Activated CD4-positive, alpha-beta T cell treated with anti-CD3 and anti-CD28 coated beads, Interleukin-2, amount 50 U/mL, for 4 hours (primary cell): ENCODE data around the gene APOBEC3H.

Experiments used
- DNase-seq, 2 experiments: peaks; one replicate each; pipeline ENCODE4 v3.0.0-alpha.2; 2020

APOBEC3H gene

GRCh38 chr22:39138357-39138997 is 41.4 kb downstream of the APOBEC3H start:
- DNase-seq, result no peak

- no peak for DNase-seq
Observed at GRCh38 chr22:39139933-39140332, 42.9 kb downstream of the APOBEC3H start.

DNA sequence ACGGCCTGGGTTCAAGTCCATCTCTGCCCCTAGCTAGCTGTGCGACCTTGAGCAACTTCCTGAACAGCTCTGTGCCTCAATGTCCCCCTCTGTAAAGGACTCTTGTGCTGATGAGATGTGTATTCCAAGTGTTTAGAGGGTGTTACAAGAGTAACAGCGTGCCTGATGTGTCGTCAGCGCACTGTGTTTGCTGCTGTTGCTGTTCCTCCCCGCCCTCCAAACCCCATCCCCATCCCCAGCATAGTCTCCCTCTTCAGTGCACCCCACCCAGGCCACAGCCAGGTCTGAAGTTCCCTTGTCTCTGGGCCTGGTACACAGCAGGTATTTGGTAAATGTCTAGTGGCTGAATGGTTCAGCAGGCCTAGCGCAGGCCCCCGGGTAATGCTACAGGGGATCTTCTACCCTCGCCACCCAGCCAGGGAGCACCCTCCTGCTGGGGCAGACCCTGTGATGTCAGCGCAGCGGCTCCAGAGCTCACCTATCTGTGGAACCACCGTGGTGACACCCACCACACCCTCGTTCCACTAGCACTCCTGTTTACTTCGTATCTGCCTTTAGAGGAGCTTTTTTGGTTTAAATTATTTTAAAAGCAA is 45.1 kb downstream of the APOBEC3H start:
- no peak for DNase-seq

DNA sequence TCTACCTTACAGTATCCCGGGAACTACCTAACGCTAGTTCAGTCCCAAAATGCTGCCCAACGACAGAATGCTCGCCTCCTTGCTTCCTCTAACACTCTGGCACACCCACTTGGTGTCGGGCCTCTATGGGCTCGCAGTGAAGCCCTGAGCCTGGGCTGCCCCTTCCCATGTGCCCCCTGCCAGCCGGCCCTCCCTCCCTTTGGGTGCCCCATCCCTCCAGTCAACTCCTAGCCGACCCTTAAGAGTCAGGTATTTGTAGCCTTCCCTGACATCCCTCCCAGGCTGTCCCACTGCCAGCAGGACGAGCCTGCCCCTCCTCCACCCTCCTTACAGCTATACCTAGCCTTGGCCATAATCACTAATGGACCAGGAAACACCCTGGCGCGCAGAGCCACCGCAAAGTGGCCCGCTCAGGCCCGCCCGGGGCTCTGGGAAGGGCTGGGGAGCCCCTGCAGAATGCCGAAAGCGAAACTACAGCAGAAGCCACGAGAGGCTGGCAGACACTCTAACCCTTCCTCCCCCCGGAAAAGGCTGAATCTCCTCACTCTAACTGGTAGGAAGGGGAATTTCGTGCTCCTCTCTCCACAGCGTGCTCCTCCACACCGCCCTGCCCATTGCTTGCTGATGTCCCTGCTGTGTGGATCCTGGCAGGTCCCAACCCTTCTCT is 47.2 kb downstream of the APOBEC3H start:
- peak; percentile 57 to 58 for DNase-seq

DNA sequence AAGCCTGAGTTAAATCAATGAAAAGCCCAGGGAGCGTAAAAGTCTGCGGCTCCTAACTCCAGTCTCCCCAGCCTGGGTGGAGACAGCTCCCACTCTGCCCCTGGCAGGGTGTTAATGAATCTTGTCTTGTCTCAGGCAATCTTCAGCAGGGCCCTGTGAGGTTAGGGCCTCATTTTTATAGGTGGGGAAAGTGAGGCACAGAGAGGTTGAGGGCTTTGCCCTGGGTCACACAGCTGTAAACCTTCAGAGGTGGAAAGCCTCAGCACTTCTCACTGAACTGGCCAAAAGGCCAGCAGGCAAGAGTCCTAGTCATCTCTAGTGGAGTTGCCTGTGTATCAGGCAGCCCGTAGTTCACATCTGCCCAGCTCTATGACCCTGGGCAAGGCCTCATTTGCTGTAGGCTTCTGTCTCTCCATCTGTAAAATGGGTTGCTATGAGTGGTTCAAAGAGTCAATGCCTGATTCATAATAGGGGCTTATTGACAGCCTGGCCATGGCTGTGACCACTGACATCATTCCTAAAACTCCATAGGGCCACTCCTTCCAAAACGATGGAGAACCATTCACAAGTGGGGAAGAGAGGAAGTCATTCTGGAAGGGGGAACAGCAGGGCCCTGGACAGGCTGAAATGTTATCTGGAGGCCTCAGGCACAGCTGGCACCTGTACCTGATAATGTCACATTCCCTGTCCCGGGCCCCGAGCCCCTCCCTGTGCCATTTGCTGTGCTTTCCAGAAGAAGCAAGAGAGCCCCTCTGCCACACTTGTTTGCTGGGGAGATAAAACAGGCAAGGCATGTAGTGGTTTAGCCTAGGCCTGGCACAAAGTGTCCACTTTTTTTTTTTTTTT is 49.4 kb downstream of the APOBEC3H start:
- DNase-seq, result no peak

DNA sequence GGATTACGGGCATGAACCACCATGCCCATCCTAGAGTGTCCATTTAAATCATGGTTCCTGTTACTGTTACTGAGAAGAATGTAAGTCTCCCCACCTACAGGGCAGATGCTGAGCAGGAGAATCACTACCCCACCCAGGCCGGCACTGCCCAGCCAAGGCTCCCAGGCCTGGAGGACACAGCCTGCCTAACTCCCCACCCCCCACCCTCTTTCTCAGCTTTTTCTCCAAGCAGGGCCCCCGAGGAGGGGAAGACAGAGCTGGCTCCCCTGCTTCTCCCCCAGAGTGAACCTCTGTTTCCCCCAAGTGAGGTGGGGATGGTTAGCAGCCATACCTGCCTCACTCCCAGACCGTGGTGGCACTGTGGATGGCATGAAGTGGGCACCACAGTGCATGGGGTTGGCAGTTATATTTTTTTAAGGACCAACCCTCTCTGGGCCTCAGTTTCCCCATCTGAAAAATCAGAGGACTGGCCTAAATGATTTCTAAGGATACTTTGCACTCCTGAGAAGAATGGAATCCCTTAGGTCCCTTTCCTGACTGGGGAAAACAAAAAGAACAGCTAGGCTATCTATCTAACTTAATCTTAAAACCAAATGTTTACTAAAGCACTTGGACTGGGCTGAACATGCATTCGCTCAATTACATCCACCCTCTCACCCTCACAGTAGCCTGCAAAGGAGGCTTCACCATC is 50.4 kb downstream of the APOBEC3H start:
- DNase-seq, result no peak

DNA sequence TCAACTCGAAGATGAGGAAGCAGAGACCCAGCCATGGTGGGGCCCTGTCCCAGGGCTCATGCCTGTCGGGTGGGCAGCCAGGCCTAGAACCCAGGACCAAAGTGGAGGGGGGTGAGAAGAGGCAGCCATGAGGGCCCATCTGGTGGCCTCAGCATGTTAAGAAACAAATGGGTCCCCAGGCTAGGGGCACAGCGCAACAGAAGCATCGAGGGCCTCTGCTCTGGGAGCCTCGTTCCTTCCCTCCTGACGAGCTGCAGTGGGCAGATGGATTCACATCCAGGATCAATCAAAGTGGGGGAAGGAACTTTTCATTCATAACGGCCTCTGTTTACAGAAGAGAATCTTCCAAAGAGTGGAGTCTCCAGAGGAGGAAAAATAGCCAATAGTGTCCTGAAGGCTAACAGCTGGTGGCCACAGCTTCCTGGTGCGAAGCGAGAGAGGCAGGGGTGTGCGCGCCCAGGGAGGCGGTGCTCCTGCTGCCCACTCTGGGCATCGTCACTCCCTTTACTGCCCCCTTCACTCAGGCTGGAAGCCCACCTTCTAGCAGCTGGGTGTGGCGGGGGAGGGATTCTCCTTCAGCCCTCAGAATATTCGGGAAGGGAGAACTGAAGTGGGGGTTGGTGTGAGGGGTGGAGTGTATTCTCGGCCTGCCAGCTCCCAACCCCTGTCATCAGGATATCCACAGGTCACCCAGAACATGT is 51.1 kb downstream of the APOBEC3H start:
- DNase-seq, result no peak

GRCh38 chr22:39148727-39149535 is 51.9 kb downstream of the APOBEC3H start:
- peak; percentile 67 for DNase-seq

- DNase-seq, result no peak
Observed at GRCh38 chr22:39149915-39150847, 53.1 kb downstream of the APOBEC3H start.

DNA sequence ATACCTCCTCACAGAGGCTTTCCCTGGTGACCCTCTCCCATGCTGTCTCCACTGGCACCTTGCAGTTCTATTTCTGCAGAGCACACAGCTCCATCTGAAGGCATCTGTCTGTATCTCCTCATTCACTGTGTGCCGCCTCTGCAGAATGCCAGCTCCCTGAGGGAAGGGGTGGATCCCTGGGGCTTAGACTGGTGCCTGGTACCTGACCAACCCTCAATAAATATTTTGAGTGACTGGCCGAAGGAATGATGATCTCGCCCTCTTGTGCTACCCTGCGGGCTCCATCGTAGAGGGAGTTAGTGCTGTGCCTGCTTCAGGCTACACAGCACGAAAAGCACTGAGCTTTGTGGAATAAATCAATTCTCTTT is 53.8 kb downstream of the APOBEC3H start:
- no peak for DNase-seq

DNA sequence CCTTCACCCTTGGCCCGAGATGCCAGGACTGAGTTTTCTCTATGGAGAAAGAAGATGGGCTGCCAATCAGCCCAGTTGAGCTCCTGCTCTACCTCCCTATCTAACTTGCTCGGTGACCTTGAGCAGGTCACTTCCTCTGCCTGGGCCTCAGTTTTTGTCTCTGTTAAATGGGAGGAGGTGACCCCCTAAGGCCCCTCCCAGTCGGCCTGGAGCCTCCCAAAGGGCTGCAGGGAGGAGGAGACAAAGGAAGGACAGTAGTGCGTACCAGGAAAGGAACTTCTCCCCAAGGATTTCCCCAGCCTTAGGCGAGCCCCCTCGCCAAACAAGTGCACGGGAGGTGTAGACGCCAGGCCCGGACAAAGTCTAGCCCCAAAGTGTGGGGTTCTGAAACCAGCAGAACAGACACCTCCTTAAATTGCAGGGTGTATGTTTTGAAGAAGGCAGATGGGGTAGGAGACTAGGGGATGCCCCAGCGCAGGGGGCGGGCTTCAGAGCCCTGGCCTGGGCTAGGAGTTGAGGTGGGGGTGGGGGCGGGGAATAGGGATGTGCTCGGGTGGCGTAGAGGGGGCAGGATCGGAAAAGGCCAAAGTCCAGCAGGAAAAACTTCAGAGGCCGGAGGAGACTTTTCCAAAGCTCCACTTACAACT is 54.4 kb downstream of the APOBEC3H start:
- no peak for DNase-seq

- DNase-seq, result no peak
Observed at GRCh38 chr22:39152024-39152510, 55.0 kb downstream of the APOBEC3H start.

DNA sequence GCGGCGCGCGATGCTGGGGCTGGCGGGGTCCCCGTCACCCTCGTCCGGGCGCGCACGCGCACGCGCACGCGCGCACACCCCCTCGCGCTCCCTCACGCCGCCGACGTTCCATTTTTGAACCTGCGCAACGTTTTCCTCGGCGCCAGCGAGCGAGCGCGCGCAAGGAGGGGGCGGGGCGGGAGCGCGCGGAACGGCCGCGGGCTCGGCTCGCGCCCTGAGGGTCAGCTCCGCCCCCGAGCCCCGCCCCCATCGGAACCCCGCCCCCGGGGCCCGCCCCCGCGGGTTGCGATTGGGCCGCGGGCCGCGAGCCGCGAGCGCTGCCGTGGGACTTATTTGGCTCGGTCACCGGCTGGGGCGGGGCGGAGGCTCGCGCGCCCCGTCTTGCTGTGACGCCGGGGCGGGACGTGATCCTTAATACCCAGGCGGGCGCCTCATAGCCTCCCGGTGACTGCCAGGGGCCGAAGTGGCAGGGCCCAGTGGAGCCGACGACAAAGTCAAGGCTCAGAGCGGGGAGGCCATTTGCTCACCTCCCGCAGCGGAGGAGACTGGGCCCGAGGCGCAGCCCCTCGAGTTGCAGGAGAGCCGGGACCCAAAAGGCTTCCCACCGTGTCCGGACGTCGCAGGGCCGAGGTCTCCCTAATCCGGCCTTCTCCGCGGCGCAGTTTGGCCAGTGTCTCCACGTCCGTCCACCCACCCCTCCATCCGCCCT is 55.6 kb downstream of the APOBEC3H start, which contains the start of gene CBX7:
TSS of gene CBX7 (minus strand) at position 170 of the 709 bp plus-strand sequence. CDS start 236 bp downstream, outside the sequence.
- DNase-seq, result peak; percentile 82 to 84

GRCh38 chr22:39153220-39153717 is 56.2 kb downstream of the APOBEC3H start:
- no peak for DNase-seq
